NCI-H1048 (cell line): Measurements from ENCODE around the gene AMFR.

Experiments used
- DNase-seq: peaks from one replicate; lab custom pipeline; 2025; lab: John Stamatoyannopoulos, UW

The AMFR gene

GRCh38 chr16:56362706-56363105, 62.6 kb downstream of the AMFR start:
- no peak for DNase-seq

GRCh38 chr16:56362057-56362655, 63.2 kb downstream of the AMFR start:
- no peak for DNase-seq

GRCh38 chr16:56360117-56361008, 65.0 kb downstream of the AMFR start:
- DNase-seq = no peak

GRCh38 chr16:56357765-56358322, 67.5 kb downstream of the AMFR start:
- no peak for DNase-seq

- no peak for DNase-seq
Observed at GRCh38 chr16:56357241-56357764, 68.0 kb downstream of the AMFR start.

- no peak for DNase-seq
Observed at GRCh38 chr16:56356276-56357240, 68.8 kb downstream of the AMFR start.

- no peak for DNase-seq
Observed at GRCh38 chr16:56355786-56356275, 69.5 kb downstream of the AMFR start.

GRCh38 chr16:56355221-56355620, 70.1 kb downstream of the AMFR start:
- no peak for DNase-seq

DNA sequence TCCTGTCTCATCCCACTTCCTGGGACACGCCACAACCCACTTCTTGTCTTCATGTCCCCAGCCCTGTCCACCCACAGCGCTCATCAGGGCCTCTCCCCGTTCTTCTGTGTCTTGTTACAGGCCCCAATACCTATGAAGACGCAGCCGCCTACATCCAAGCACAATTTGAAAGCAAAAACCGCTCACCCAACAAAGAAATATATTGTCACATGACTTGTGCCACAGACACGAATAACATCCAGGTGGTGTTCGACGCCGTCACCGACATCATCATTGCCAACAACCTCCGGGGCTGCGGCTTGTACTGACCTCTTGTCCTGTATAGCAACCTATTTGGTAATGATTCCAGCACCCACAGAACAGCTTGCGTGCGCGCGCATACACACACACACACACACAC, 70.6 kb downstream of the AMFR start:
- DNase-seq = no peak

- DNase-seq = no peak
Observed at GRCh38 chr16:56354016-56354415, 71.3 kb downstream of the AMFR start.

DNA sequence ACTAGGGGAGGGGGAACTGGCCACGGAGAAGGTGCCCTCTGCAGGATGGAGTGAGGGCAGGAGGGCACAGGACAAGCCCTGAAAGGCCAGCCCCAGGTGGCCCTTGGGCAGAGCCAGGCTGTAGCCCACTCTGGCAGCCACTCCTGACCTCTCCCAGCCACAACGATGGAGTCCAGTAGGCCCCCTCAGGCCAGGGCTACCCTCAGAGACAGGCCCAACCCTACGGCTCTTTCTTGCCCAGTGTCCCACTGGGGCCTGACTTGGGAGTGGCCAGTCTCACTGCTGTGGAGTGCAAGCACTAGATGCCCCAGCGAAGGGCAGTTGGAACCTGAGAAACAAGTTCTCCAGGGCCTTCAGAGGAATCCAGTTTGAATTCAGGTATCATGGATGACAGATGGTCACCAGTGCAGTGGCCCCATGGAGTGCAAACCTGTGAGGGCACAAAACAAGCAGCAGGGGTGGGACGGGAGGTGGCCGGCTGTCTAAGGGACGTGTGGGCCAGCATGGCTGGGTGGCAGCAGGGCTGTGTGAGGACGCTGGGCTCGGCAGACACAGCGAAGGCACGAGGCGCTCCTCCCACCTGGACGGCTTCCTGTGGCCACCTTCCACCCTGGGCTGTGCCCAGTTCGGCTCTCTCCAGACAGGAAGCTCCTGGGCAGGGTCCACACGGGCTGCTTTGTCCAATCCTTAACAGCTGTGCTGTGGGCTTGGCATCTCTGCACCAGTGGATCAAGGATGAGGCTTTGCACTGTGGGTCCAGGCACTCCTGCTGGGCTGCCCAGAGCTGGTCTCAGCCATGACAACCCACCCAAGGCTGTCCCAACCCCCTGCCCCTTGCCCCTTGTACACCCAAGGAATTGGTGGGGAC, 72.1 kb downstream of the AMFR start:
- no peak for DNase-seq

- DNase-seq = no peak
Observed at GRCh38 chr16:56352351-56353053, 72.8 kb downstream of the AMFR start.

DNA sequence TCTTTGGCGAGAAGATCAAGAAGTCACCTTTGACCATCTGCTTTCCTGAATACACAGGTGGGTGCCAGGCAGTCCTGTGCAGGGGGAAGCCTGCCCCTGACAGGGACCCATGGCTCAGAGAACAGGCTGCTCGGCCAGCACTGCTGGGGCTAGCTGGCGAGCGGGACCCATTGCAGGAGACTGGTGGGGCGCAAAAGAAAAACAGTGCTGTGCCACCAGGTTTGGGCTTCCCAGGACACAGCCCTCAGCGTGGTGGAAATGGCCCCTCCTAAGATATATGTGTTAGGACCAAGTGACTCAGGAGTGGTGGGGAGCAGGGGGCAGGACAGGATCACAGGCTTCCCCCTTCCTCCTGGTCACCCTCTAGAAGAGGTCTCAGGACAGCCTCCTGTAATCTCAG, 73.9 kb downstream of the AMFR start:
- DNase-seq = no peak

DNA sequence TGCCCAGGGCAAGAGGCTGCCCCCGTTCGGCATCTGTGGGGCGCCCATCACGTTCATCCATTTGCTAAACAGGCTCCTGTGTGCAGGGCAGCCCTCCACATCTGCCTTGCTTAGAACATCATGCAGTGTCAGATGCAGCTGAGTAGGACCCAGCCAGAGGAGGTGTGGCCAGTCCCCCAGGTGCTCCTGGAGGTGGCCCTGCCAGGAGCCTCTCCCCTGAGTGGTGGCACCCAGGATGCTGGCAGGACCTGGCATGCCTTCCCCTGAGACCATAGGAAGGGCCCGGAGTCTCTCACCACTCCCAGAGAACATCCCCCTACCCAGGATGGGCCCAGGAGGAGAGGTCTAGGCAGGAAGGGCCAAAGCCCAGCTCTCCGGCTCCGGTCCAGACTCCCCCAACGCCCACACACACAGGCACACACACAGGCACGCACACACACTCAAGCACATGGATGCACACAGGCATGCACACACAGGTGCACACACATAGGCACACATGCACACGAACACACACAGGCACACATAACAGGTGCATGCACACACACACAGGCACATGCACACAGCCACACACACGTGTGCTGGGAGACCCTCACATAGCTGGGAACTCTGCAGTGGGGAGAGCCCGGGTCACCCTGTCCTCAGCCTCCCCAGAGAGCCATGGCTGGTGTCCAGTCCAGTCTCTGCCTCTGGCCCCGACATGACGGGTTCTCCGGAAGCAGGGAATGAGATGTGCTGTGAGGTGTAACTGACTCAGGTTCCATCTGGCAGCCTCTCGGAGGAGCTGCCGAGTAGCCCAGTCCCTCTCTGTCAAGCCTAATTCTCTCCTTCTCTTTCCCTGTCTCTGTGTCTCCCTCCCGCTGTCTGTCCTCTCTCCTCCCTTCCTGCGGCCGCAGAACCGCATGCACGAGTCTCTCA, 74.6 kb downstream of the AMFR start:
- DNase-seq = no peak

GRCh38 chr16:56349711-56350161, 75.6 kb downstream of the AMFR start:
- no peak for DNase-seq

GRCh38 chr16:56349086-56349415, 76.3 kb downstream of the AMFR start:
- no peak for DNase-seq

DNA sequence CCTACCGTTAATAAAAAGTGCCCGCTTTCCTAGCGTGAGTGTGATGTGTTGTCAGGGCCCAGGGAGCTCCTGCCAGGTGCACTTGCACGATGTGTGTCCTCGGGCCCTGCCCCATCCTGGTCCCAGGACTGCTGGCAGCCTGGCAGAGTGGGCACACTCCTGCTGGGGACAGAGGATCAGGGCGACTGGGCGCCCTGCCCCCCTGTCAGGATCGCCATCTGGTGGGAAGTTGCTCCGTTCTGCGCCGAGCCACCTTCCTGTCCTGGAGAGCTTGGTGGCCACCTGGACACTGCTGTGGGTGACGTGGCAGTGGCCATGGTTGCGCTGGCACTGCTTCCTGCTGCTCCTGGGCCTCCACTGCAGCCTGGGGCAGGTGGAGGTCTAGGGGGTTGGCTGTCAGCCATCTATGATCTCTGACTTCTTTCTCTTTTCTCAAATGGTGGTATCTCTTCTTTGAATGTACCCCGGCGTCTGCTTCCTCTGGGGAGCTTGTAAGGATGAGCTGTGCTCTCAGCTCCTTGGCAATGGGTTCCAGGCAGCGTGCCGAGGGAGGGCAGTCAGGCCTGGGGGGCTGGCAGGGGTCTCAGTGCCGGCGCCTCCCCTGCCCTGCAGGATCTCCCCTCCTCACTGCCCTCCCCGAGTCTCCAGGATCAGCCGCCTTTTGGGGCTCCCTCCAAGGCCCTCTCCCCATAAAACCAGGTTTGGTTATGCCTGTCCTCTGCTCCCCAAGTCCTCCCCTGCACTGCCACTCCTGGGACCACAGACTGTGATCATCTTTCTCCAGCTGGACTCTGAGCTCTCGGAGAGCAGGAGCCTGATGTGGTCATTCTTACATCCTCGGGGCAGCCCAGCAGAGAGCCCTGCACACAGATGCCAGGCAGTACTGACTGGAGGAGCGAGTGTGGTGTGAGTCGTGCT, 76.9 kb downstream of the AMFR start:
- no peak for DNase-seq

GRCh38 chr16:56347670-56348069, 77.7 kb downstream of the AMFR start:
- no peak for DNase-seq
